Measurements from ENCODE around the gene MEAK7.

Gene MEAK7

DNA sequence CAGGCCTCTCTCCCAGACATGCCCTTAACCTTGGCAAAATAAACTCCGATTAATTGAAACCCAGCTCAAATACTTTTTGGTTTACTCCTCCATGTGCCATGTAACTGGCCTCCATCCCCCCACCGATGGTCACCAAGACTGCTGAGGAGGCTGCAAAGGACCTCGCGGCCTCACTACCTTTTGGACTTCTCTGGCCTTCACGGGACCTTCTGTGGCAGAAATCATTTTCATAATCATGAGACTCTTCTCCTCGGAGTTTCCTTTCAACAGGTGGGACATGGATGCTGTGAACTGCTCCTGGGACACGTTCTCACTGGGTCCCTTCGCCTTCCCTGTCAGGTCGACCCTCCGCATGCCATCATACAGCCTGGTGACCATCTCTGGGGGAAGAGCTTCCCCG lies 9.0 kb downstream of the MEAK7 start:
- DNase-seq: no peak
- no peak for ATAC-seq
- Mint-ChIP-seq H3K9me3 (peaks cover 0 to 11% of the 10 kb centered on the region in 2 donors), H3K4me1 (no peaks in the 10 kb centered on the region), H3K27me3 (no peaks in the 10 kb centered on the region), H3K27ac (peak overlapping the region in 1 of 2 donors; percentile 8), H3K4me3 (no peak overlapping the region)

DNA sequence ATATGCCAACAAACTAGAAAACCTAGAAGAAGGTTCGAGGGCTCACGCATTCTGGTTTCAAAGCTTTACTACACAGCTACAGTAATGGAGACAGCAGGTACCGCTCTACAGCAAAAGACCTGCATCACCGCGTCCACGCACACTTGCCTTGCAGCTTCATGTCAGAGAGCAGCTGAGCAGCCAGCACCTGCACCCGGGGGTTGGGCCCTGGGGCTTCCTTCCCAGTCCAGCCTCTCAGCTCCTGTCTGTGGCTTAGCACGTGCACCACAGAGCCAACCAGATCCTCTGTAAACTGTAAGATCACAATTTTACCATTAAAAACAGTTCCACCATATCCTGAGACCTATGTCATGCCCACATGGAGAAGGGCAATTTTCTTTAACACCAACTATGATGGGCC lies 15.3 kb downstream of the MEAK7 start:
- DNase-seq: no peak
- H3K9me3 Mint-ChIP-seq: peaks cover 0 to 6% of the 10 kb centered on the region in 2 donors
- H3K27me3 Mint-ChIP-seq: no peaks in the 10 kb centered on the region
- no peak overlapping the region for H3K4me3 Mint-ChIP-seq
- no peaks in the 10 kb centered on the region for H3K4me1 Mint-ChIP-seq
- H3K27ac Mint-ChIP-seq: no peak overlapping the region
- no peak for ATAC-seq

DNA sequence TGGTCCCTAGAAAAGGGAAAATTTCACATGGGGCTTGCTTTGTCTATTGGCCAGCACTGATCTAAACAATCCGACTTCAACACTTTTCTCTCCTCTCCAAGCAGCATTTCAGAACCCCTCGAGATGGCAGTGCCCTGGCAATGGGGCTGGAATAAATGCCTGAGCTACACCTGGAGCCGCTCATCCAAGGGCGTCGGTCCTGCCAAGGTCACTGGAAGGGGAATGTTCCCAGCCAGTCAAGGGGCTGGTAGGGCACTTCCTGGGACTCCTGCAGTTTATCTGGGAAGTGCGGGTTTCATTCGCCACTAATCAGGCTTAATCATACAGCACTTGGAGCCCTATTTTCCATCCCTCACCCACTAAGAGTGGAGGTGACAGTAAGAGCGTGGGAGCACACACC lies 17.1 kb downstream of the MEAK7 start:
- H3K4me1 Mint-ChIP-seq: no peaks in the 10 kb centered on the region
- peak overlapping the region; percentile 19 to 66 for H3K27ac Mint-ChIP-seq
- no peak overlapping the region for H3K4me3 Mint-ChIP-seq
- no peak for ATAC-seq
- H3K27me3 Mint-ChIP-seq: no peaks in the 10 kb centered on the region
- H3K9me3 Mint-ChIP-seq: no peaks in the 10 kb centered on the region
- no peak for DNase-seq

DNA sequence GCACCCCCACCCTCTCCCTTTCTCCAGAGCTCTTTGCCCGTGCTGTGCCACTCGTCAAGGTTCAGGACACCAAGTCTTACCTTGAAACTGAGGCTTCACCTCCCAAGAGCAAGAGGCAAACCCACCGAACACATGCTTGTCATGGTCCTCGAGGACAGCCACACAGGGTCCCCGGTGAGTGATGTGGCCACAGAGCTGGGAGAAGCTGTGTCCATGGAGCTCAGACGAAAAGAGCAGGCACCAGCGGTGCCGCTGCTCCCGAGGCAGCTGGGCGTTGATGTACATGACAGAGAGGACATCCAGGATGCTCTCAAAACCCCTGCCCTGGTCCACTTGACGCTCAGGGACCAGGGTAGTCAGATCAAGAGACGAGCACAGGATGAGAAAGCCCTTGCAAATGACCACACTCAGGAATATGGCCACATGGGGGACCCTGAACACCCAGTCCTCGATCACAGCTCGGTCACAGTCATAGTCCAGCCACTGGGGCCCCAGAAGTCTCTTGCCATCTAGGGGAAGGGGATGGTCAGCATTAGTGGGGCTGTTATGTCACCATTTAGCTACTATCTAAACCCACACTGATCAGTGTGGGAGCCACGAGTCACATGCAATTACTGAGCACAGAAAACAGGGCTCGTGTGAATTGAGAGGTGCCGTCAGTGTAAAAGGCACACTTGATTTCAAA lies 17.8 kb downstream of the MEAK7 start:
- Mint-ChIP-seq H3K9me3 (no peaks in the 10 kb centered on the region), H3K27me3 (no peaks in the 10 kb centered on the region), H3K4me3 (no peak overlapping the region), H3K4me1 (no peaks in the 10 kb centered on the region), H3K27ac (no peak overlapping the region)
- ATAC-seq (no peak), DNase-seq (no peak)

DNA sequence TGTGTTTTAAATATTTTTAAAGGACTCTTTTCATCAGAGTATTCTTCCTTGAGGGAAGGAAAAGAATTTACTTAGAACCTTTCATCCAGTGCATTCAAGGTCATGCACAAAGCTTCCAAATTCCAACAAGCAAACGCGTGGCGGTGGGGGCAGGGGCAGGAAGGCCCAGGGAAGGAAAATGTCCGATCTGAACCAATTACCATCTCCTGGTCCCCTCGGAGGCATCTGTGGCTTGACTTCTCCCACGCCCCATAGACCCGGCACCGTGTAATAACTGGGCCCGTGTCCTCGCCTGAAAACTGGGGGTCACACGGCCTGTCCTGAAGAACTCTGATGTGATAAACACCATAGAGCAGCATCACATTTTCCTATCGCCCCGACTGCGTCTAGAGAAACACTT lies 18.3 kb downstream of the MEAK7 start:
- H3K27me3 Mint-ChIP-seq: no peaks in the 10 kb centered on the region
- H3K4me3 Mint-ChIP-seq: no peak overlapping the region
- no peaks in the 10 kb centered on the region for H3K4me1 Mint-ChIP-seq
- no peak overlapping the region for H3K27ac Mint-ChIP-seq
- ATAC-seq (no peak), DNase-seq (no peak)
- no peaks in the 10 kb centered on the region for H3K9me3 Mint-ChIP-seq

DNA sequence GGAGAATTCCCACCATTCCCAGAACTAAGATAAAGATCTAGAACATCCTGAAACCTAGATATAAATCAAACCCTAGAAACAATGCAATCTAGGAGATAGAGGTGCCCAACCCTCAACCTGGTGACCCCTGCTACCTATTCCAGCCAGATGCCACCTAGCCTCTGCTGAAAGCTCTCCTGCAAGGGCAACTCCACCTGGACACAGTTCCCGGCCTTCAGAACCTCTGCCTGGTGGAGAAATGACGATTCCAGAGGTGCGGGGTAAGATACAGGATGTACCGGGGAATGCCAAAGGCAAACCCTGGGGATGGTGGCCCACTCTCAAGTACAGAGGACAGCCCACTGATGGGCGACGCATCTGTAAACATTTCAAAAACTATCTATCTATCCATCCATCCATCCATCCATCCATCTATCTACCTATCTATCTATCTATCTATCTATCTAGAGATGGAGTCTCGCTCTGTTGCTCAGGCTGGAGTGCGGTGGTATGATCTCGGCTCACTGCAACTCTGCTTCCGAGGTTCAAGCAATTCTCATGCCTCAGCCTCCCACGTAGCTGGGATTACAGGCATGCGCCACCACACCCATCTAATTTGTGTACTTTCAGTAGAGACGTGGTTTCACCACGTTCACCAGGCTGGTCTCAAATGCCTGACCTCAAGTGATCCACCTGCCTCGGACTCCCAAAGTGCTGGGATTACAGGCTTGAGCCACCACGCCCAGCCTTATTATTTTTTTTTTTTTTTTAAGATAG lies 19.0 kb downstream of the MEAK7 start:
- DNase-seq: no peak
- Mint-ChIP-seq H3K27me3 (no peaks in the 10 kb centered on the region), H3K4me3 (no peak overlapping the region), H3K27ac (no peak overlapping the region), H3K4me1 (no peaks in the 10 kb centered on the region), H3K9me3 (no peaks in the 10 kb centered on the region)
- ATAC-seq: no peak

DNA sequence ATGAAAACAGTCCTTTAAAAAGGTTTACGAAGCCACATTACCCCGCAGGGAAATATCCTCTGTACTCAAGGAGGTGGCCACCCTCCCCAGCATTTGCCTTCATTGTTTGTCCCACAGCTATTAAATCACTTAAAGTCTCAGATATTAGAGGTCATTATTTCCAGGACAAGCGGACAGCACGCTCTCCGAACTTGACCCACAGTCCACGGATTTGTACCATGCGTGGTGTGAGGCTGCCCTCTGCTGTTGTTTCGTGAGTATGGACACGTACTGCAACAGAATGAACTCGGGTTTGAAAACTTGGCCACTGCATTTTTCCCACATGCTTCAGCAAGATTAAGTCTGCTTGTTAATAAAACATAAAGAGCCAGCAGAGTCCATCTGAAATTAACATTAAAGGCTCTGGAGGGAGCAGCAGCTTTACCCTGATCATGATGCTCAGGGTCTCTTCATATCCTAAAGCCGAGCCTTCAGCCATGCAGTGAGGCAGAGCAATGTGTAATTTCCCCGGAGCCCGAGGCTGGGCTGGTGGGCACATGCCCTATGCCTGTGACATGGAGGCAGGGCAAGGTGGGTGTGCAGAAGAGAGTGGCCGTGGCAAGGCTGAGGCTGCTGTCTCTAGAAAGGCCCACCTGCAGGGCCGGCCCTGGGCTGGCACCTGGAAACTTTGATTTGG lies 19.7 kb downstream of the MEAK7 start:
- Mint-ChIP-seq H3K27me3 (no peaks in the 10 kb centered on the region), H3K9me3 (no peaks in the 10 kb centered on the region), H3K27ac (no peak overlapping the region), H3K4me1 (no peaks in the 10 kb centered on the region), H3K4me3 (no peak overlapping the region)
- ATAC-seq: no peak
- no peak for DNase-seq

DNA sequence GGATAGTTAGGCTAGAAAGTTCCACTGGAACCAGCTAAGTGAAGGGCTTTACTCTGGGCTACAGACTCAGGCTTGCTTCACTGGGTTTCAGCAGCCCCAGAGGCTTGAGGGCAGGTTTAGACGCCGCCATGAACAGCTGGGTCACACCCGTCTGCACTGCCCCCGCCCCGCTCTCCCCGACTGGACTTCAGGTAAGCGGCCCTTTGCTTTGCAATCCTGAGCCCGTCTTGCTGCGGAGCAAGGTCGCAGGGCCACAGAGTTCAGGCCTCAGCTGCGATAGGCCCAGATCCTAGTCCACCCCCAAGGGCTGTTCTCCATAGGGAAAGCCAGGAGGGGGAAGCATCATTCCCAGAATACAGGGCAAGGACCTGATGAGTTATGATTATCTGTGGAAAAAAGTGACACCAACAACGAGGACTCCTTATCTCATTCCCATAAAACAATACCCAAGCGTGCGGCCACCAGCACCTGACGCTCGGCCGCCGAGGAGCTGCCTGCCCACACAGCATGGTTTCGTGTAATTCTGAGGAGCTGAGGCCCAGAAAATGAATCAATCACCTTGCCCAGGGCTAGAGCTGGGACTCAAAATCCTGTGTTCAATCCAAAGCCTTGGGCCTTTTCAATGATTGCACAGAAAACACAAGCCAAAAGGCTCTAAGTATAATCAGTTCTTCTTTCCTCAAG lies 20.4 kb downstream of the MEAK7 start:
- Mint-ChIP-seq H3K27ac (no peak overlapping the region), H3K9me3 (no peaks in the 10 kb centered on the region), H3K4me1 (peaks cover 1% of the 10 kb centered on the region), H3K27me3 (no peaks in the 10 kb centered on the region), H3K4me3 (no peak overlapping the region)
- no peak for DNase-seq
- ATAC-seq: no peak

DNA sequence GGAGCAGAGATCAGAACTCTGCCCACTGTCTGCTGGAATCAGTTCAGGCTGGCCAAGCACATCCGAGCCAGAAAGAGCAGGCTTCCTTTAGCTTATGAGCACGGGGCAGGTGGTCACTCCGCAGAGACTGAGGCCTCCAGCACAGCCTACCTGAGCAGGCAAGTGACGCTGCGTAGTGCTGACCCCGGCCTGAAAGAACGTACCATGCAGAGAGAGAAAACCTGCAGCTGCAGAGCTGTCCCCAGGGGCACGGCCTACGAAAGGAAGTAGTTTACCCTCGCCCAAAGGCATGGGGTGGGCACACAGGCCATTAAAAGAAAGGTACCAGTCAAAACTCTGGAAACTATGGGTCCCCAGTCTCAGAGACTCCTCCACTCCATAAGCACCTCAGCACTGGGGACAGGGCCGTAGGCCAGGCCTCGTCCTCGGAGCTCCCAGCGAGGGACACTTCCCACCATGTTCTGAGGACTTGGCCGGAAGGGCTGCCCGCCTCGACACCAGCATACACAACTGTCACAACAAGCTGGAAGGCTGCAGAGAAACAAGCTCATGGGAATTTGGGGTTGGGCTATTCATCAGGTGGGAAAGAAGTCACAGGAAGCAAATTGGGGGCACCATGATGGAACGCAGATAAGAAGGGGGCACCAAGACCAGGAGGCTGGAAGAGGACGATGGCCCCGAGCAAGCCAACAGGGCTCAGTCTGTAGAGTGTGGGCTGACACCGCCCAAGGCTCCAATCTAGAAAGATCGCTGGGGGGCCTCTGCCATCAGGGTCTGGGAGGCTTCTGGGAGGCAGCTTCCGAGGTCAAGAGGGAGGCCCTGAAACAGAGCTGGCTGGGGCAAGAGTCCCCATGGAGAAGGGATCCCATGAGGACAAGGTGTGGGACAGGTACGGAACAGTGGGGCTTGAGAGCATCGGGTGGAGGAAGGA lies 21.2 kb downstream of the MEAK7 start:
- Mint-ChIP-seq H3K27ac (peak overlapping the region in 1 of 2 donors; percentile 86), H3K27me3 (no peaks in the 10 kb centered on the region), H3K4me3 (no peak overlapping the region), H3K9me3 (no peaks in the 10 kb centered on the region), H3K4me1 (peaks cover 9% of the 10 kb centered on the region)
- no peak for DNase-seq
- no peak for ATAC-seq

DNA sequence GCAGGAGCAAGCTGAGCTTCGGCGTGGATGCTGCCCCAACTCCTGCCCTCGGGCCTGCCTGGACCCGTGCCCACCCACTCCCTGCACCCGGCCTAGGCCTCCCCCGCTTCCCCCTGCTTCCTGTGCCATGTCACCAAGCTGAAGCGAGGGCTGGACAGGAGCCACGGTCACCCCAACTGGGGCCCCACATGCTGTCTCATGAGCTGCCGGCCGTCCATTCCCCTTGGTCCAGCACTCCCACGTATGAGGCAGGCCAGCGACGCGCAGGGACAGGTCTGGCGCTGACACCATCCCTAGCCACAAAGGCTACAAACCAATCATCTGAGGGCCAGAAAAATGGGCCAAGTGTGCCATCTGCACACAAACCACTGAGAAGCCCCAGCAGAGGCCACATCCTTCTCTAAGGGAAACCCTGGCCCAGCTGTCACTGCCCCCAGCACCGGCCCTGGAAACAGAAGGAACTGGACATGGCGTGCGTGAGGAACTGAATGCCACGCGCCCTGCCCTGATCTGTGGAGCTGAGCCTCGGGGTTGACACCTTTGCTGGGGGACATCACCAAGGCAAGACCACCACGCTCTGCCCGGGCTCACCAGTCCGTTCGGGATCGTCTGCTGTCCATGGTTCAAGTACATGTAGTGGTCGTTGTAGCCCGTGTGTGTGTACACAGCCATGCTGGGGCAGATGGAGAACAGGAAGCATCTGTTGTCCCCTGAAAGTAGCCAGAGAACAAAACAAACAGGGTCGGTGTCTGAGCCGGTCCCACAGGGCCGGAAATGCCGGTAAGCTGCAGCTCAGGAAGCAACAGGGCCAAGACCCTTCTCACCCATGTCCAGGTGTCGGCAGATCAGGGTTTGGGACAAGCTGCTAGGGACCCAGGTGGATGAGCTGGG lies 22.2 kb downstream of the MEAK7 start:
- Mint-ChIP-seq H3K4me3 (no peak overlapping the region), H3K27me3 (no peaks in the 10 kb centered on the region), H3K9me3 (no peaks in the 10 kb centered on the region), H3K4me1 (peaks cover 10% of the 10 kb centered on the region), H3K27ac (peak overlapping the region in 1 of 2 donors; percentile 42)
- DNase-seq (no peak), ATAC-seq (no peak)

DNA sequence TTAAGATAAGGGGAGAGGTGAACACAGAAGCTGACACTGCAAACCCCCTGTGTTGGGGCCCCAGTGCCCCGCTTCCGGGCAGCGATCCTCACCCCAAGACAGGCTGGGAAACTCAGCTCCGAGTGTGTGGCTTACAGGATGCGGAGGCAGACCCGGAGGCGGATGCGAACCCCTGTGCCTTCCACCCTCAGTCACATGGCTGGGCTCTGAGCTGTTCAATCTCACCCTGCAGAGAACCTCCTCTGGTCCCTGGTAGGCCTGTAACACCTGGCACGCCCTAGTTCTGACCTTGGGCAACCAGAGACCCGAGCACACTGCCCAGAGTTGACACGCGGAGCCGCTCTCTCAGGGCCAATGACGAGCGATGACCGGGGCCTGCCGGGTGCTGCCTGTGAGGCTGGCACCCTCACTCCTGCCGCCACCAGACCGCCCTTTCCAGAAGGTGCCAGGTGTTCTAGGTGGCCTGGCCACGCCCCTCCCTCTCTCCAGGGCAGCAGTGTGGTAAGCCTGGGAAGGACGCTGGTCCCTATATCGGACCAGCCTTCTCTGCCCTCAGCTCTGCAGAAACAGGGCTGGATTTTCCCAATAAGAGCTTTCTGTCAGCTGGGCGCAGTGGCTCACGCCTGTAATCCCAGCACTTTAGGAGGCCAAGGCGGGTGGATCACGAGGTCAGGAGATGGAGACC lies 23.3 kb downstream of the MEAK7 start:
- ATAC-seq: no peak
- peak overlapping the region in 1 of 2 donors; percentile 27 for H3K27ac Mint-ChIP-seq
- no peaks in the 10 kb centered on the region for H3K9me3 Mint-ChIP-seq
- no peak for DNase-seq
- no peaks in the 10 kb centered on the region for H3K27me3 Mint-ChIP-seq
- H3K4me1 Mint-ChIP-seq: peaks cover 10% of the 10 kb centered on the region
- no peak overlapping the region for H3K4me3 Mint-ChIP-seq

DNA sequence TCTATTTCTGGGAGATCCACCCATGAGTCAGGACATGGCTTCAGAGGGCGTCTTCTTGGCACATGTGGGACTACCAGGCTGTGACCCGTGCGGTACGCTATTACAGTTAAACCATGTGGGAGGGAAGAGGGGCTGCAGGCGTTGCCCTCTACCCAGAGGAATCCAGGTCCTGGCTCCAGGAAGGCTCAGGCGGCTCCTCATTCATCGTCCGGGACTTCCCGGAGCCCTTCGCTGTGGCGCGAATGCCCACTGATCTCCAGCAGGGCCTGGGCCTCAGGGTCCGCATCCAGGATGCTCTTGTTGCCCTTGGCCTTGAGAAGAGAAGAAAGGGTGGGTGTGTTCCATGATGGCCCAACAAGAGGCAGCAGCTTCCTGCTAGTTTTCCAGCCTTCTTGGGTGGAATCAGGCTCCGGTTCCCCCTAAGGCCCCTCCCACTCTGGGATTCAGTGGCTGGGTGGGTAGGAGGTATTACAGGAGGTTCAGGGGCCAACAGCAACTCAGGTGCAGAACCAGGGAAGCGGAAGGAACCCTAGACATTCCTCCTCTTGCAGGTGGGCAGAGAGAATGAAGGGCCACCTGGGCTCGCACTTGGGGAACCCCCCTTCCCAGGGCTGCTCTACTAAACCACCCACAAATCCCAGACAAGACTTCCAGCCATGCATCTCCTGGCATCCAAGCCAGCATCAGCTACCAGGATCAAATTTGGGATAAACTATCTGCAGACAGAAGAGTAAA lies 24.6 kb downstream of the MEAK7 start:
- no peak for ATAC-seq
- H3K4me3 Mint-ChIP-seq: no peak overlapping the region
- H3K9me3 Mint-ChIP-seq: peaks cover 0 to 10% of the 10 kb centered on the region in 2 donors
- H3K27me3 Mint-ChIP-seq: no peaks in the 10 kb centered on the region
- no peak overlapping the region for H3K27ac Mint-ChIP-seq
- DNase-seq: no peak
- H3K4me1 Mint-ChIP-seq: peaks cover 15% of the 10 kb centered on the region

Data from stimulated activated naive CD8-positive, alpha-beta T cell treated with anti-CD3 and anti-CD28 coated beads, Interleukin-15, amount 100 ng/mL, for 72 hours (primary cell).